Measurements from ENCODE around the gene SFSWAP.

DNA sequence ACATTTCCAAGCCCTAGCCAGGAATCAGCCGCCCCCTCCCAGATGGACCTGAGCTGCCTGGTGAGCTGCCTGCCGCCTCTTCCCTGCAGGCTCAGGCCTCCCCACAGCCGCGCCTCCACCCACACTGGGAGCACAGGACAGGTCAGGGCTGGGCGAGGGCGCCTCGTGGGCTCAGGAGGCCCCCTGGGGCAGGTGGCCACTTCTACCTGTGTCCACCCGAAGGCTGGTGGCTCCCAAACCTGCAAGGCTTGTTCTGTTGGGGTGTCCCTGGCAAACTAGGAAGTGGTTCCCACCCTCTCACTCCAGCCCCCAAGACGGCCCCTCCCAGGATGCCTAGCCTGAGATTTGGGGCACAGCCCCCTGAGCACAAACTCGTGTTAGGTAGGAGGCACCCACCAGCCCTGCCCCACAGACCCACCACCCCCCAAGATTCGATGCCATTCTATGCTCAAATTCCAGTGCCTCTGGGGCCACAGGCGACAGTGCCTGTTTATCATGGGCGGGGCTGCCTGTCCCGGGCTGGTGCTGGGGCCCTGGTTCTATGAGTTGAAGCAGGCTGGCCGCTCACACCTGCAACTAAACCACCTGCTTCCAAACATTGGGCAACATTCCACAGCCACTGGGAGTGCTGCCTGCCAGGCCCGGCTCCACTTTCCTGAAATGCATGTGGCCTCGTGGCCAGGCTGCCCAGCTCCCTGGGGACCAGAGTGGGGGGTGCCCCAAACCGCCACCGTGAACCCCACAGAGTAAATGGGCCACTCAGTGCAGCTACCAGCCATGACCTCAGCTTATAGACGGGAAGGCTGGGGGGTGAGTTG, 124.1 kb downstream of the SFSWAP start:
- TF ChIP-seq, protein P1, sequence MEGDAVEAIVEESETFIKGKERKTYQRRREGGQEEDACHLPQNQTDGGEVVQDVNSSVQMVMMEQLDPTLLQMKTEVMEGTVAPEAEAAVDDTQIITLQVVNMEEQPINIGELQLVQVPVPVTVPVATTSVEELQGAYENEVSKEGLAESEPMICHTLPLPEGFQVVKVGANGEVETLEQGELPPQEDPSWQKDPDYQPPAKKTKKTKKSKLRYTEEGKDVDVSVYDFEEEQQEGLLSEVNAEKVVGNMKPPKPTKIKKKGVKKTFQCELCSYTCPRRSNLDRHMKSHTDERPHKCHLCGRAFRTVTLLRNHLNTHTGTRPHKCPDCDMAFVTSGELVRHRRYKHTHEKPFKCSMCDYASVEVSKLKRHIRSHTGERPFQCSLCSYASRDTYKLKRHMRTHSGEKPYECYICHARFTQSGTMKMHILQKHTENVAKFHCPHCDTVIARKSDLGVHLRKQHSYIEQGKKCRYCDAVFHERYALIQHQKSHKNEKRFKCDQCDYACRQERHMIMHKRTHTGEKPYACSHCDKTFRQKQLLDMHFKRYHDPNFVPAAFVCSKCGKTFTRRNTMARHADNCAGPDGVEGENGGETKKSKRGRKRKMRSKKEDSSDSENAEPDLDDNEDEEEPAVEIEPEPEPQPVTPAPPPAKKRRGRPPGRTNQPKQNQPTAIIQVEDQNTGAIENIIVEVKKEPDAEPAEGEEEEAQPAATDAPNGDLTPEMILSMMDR (IDR thresholded peaks at IDR 0.05): no peak
- no peak for TF ChIP-seq POLR2A (IDR thresholded peaks at IDR 0.05)
